Caco-2 (cell line): Measurements from ENCODE around the gene GJC3. TPM values are rescaled to one million over a fixed set of nuclear protein-coding genes. Genes with fewer than 3 reads are reported as not detected.

Experiments used
- BruUV-seq: library from RNA; stranded (reverse); fragments of 400-500 nt; replicated peaks from 2 replicates; lab custom pipeline; 2021; lab: Mats Ljungman, UMichigan
- CTCF ChIA-PET: fragments of 300-600 bp; sonication (Branson Sonifier 250); formaldehyde crosslinking; loops from one replicate; lab custom pipeline; 2022; ENCODE audit warnings: antibody characterized with exemption; lab: Charles Lee
- POLR2A ChIA-PET: fragments of 300-600 bp; sonication (Branson Sonifier 250); formaldehyde crosslinking; loops from one replicate; lab custom pipeline; 2022; ENCODE audit warnings: antibody characterized with exemption; lab: Charles Lee
- DNase-seq, 2 experiments: peaks; one replicate each; pipeline versions ENCODE4 v3.0.0 to v3.0.0-alpha.2; 2020 to 2022
- H3K27me3 ChIP-seq: replicated peaks from 2 replicates; pipeline ENCODE4 v1.6.0; 2011; ENCODE audit warnings: low read length; ENCODE audit not compliant: control insufficient read depth, insufficient read depth
- H3K36me3 ChIP-seq: 2 replicates; pipeline ENCODE4 v1.5.1; 2011; ENCODE audit warnings: low read length; ENCODE audit not compliant: control insufficient read depth, insufficient read depth
- H3K4me1 ChIP-seq: fragments of 250-450 bp; sonication (Bioruptor Pico); 2 replicates; pipeline ENCODE4 v1.5.1; 2020; ENCODE audit warnings: mild to moderate bottlenecking
- H3K4me3 ChIP-seq: 2 replicates; pipeline ENCODE4 v1.5.1; 2011; ENCODE audit warnings: low read depth, mild to moderate bottlenecking, control low read depth, low read length
- H3K9me3 ChIP-seq: fragments of 250-450 bp; sonication (Bioruptor Pico); 2 replicates; pipeline ENCODE4 v1.5.1; 2020; ENCODE audit warnings: mild to moderate bottlenecking, moderate library complexity
- H3K27ac Mint-ChIP-seq: one replicate; pipeline ENCODE4 v1.8.0; 2022; ENCODE audit warnings: mixed read lengths; ENCODE audit not compliant: unreplicated experiment
- H3K27me3 Mint-ChIP-seq: one replicate; pipeline ENCODE4 v1.8.0; 2022; ENCODE audit warnings: mixed read lengths; ENCODE audit not compliant: insufficient read depth, unreplicated experiment
- H3K36me3 Mint-ChIP-seq: one replicate; pipeline ENCODE4 v1.8.0; 2022; ENCODE audit warnings: mild to moderate bottlenecking, mixed read lengths; ENCODE audit not compliant: insufficient read depth, unreplicated experiment
- H3K4me1 Mint-ChIP-seq: one replicate; pipeline ENCODE4 v1.8.0; 2022; ENCODE audit warnings: low read depth, mixed read lengths; ENCODE audit not compliant: unreplicated experiment
- H3K4me3 Mint-ChIP-seq: one replicate; pipeline ENCODE4 v1.8.0; 2022; ENCODE audit warnings: mild to moderate bottlenecking, moderate library complexity, mixed read lengths; ENCODE audit not compliant: unreplicated experiment
- H3K9me3 Mint-ChIP-seq: one replicate; pipeline ENCODE4 v1.8.0; 2022; ENCODE audit warnings: mixed read lengths; ENCODE audit not compliant: unreplicated experiment
- intact Hi-C: fragments of 100-400 bp; cut with micrococcal nuclease; formaldehyde crosslinking; loops from one replicate; pipeline ENCODE4 v1.10.0; 2022; ENCODE audit not compliant: unreplicated experiment
- total RNA-seq: library from RNA; stranded (reverse); gene quantifications from 2 replicates; pipeline ENCODE4 v1.2.3, GENCODE V29; 2022
- TF ChIP-seq, protein P1 (sequence below), 2 experiments: fragments of 200-600 bp in 1 of 2; IDR thresholded peaks; 1 replicate in 1 of 2; 2 replicates in 1 of 2; pipeline versions ENCODE4 v1.5.1 to v1.8.0; 2011 to 2022; ENCODE audit warnings: antibody characterized with exemption in 1 of 2, control low read depth in 1 of 2, inconsistent platforms in 1 of 2, low read depth in 1 of 2, low read length in 1 of 2, mild to moderate bottlenecking in 1 of 2, moderate library complexity in 1 of 2; ENCODE audit not compliant: insufficient read depth in 1 of 2, severe bottlenecking in 1 of 2, unreplicated experiment in 1 of 2

GJC3 gene
- total RNA-seq, 1 experiment from 2014 or later, result 0.27 TPM

GRCh38 chr7:99919814-99920112, 9.7 kb downstream of the GJC3 start:
- Histone ChIP-seq H3K4me3 (peak overlapping the region; percentile 89), H3K27me3 (no peaks in the 10 kb centered on the region), H3K4me1 (peaks cover 13% of the 10 kb centered on the region; the same call in 1 of the 2 replicates), H3K9me3 (no peaks in the 10 kb centered on the region), H3K36me3 (peaks cover 2% of the 10 kb centered on the region)
- Mint-ChIP-seq H3K27me3 (no peaks in the 10 kb centered on the region), H3K27ac (peak overlapping the region; percentile 97), H3K9me3 (peaks cover 18% of the 10 kb centered on the region), H3K36me3 (peaks cover 25% of the 10 kb centered on the region), H3K4me3 (peak overlapping the region; percentile 97), H3K4me1 (peaks cover 11% of the 10 kb centered on the region)
- no TSS peak for BruUV-seq
- DNase-seq, result no peak
- TF ChIP-seq, protein P1, sequence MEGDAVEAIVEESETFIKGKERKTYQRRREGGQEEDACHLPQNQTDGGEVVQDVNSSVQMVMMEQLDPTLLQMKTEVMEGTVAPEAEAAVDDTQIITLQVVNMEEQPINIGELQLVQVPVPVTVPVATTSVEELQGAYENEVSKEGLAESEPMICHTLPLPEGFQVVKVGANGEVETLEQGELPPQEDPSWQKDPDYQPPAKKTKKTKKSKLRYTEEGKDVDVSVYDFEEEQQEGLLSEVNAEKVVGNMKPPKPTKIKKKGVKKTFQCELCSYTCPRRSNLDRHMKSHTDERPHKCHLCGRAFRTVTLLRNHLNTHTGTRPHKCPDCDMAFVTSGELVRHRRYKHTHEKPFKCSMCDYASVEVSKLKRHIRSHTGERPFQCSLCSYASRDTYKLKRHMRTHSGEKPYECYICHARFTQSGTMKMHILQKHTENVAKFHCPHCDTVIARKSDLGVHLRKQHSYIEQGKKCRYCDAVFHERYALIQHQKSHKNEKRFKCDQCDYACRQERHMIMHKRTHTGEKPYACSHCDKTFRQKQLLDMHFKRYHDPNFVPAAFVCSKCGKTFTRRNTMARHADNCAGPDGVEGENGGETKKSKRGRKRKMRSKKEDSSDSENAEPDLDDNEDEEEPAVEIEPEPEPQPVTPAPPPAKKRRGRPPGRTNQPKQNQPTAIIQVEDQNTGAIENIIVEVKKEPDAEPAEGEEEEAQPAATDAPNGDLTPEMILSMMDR (IDR thresholded peaks at IDR 0.05; ENCODE audit: insufficient read depth in 1 of 2, low read depth in 1 of 2, low read length in 1 of 2, severe bottlenecking in 1 of 2, unreplicated experiment in 1 of 2), result no peak
- POLR2A ChIA-PET, result interaction anchor here (1.2 kb wide), 2 partner anchors 10 to 95 kb away, joined by 3 to 4 read pairs; partner anchors contain the start of genes GJC3 and ZKSCAN1
- CTCF ChIA-PET, result interaction anchor here (0.8 to 1.7 kb wide), 5 partner anchors 10 to 415 kb away, joined by 3 to 9 read pairs (median 3); partner anchors contain the start of genes GJC3, ZKSCAN5 and ZSCAN25
- intact Hi-C loops, result loop anchor here (2.0 kb wide), 2 partner anchors 133 to 161 kb away; partner anchors contain the start of gene ZNF3

GRCh38 chr7:99918959-99919813, 10.2 kb downstream of the GJC3 start, which contains the start of gene TRIM4:
TSS of gene TRIM4 (minus strand) at chr7:99919530. CDS start at chr7:99919401, 129 bp downstream.
- BruUV-seq, result TSS peak; percentile 51
- Mint-ChIP-seq H3K4me3 (peak within 1 kb of the TSS; percentile 97), H3K4me1 (peaks cover 11% of the 10 kb centered on the region), H3K9me3 (peaks cover 18% of the 10 kb centered on the region), H3K27me3 (no peaks in the 10 kb centered on the region), H3K27ac (peak within 1 kb of the TSS; percentile 97), H3K36me3 (peaks cover 26% of the 10 kb centered on the region)
- Histone ChIP-seq H3K27me3 (no peaks in the 10 kb centered on the region), H3K36me3 (peaks cover 2% of the 10 kb centered on the region), H3K4me1 (peaks cover 13% of the 10 kb centered on the region; the same call in 1 of the 2 replicates), H3K4me3 (peak within 1 kb of the TSS; percentile 89), H3K9me3 (no peaks in the 10 kb centered on the region)
- TF ChIP-seq, protein P1 (IDR thresholded peaks at IDR 0.05; ENCODE audit: insufficient read depth in 1 of 2, low read depth in 1 of 2, low read length in 1 of 2, severe bottlenecking in 1 of 2, unreplicated experiment in 1 of 2), result peak in 1 of 2 experiments; percentile 42
- intact Hi-C loops, result loop anchor here (2.0 kb wide), 2 partner anchors 134 to 162 kb away; partner anchors contain the start of gene ZNF3
- ChIA-PET CTCF (interaction anchor here (0.7 to 1.7 kb wide), 7 partner anchors 10 to 415 kb away, joined by 3 to 9 read pairs (median 3); partner anchors contain the start of genes GJC3, ZKSCAN5 and ZSCAN25), POLR2A (interaction anchor here (0.7 to 1.2 kb wide), 4 partner anchors 10 to 96 kb away, joined by 3 to 4 read pairs (median 4); partner anchors contain the start of genes GJC3, OR2AE1 and ZKSCAN1)
- peak; percentile 90 to 91 for DNase-seq

GRCh38 chr7:99910976-99911375, 18.4 kb downstream of the GJC3 start:
- H3K36me3 ChIP-seq, result no peaks in the 10 kb centered on the region; the same call in none of the 2 replicates
- BruUV-seq, result no TSS peak
- Mint-ChIP-seq H3K4me1 (no peaks in the 10 kb centered on the region), H3K36me3 (peaks cover 53% of the 10 kb centered on the region), H3K4me3 (no peak overlapping the region), H3K9me3 (no peaks in the 10 kb centered on the region), H3K27ac (no peak overlapping the region), H3K27me3 (no peaks in the 10 kb centered on the region)
- ChIA-PET CTCF (interaction anchor here (0.6 kb wide), 1 partner anchor 33 kb away, joined by 3 read pairs; no protein-coding TSS in a partner anchor), POLR2A (no interaction called here)
- TF ChIP-seq, protein P1 (IDR thresholded peaks at IDR 0.05; ENCODE audit: insufficient read depth in 1 of 2, low read depth in 1 of 2, low read length in 1 of 2, severe bottlenecking in 1 of 2, unreplicated experiment in 1 of 2), result no peak
- H3K9me3 ChIP-seq, result no peaks in the 10 kb centered on the region
- no peak for DNase-seq
- no peak overlapping the region for H3K4me3 ChIP-seq
- H3K4me1 ChIP-seq, result no peaks in the 10 kb centered on the region
- intact Hi-C loops, result no loop called here
- H3K27me3 ChIP-seq, result no peaks in the 10 kb centered on the region
